Body of pancreas (tissue), 4 donors: Measurements from ENCODE around the gene PCNT. TPM values are rescaled to one million over a fixed set of nuclear protein-coding genes. Genes with fewer than 3 reads are reported as not detected.

Experiments
- ATAC-seq: fragments of 150-250 bp; one replicate; pipeline ENCODE4 v1.9.1; 2016
- DNase-seq, 4 donors: peaks; one replicate each; pipeline ENCODE4 v3.0.0-alpha.2; 2019
- H3K27ac ChIP-seq, 4 donors: fragments of 200-600 bp; sonication (generic); 1 replicate in 3 of 4; 2 replicates in 1 of 4; pipeline versions ENCODE4 v1.5.1 to v1.6.1; 2016 to 2019; ENCODE audit warnings: mild to moderate bottlenecking in 1 of 4, mixed read lengths in 1 of 4, moderate library complexity in 1 of 4
- H3K27me3 ChIP-seq, 2 donors: fragments of 200-600 bp; sonication (generic); one replicate each; pipeline ENCODE4 v1.6.0; 2016; ENCODE audit warnings: mild to moderate bottlenecking in 1 of 2
- H3K36me3 ChIP-seq, 2 donors: fragments of 200-600 bp; sonication (generic); replicated peaks in 1 of 2; 2 replicates each; pipeline ENCODE4 v1.5.1; 2016; ENCODE audit warnings: low read depth in 2 of 2; ENCODE audit not compliant: insufficient read depth in 1 of 2
- H3K4me1 ChIP-seq: fragments of 200-600 bp; sonication (generic); one replicate; pipeline ENCODE4 v1.6.0; 2016
- H3K4me3 ChIP-seq, 2 donors: fragments of 200-600 bp; sonication (generic); 1 replicate in 1 of 2; 2 replicates in 1 of 2; pipeline ENCODE4 v1.5.1; 2016 to 2019
- H3K9me3 ChIP-seq, 3 donors: fragments of 200-600 bp; sonication (generic); 1 replicate in 2 of 3; 2 replicates in 1 of 3; pipeline ENCODE4 v1.5.1; 2016
- POLR2A ChIP-seq, 3 donors: fragments of 450-650 bp; IDR thresholded peaks; one replicate each; pipeline ENCODE4 v1.6.1; 2016; ENCODE audit warnings: antibody characterized with exemption in 3 of 3, mild to moderate bottlenecking in 2 of 3
- WGBS, 2 donors: methylation state at CpG; one replicate each; pipeline ENCODE4 v1.1.5; 2017; 5-methylcytosine and 5-hydroxymethylcytosine counted together
- intact Hi-C: fragments of 100-400 bp; cut with DNase I; formaldehyde crosslinking; loops from one replicate; pipeline ENCODE4 v1.15.1; 2023
- total RNA-seq, 2 donors: library from RNA; depleted of rRNA; stranded (reverse); fragments of >200 nt; gene quantifications; one replicate each; pipeline ENCODE4 v1.1.0, GENCODE V29; 2016
- TF ChIP-seq, protein P1 (sequence below), 7 experiments: fragments of 450-650 bp in 4 of 7; fragments of 200-600 bp in 3 of 7; sonication (generic) in 3 of 7; IDR thresholded peaks; one replicate each; pipeline ENCODE4 v1.5.1; 2016 to 2019; ENCODE audit warnings: antibody characterized with exemption in 7 of 7

PCNT gene
- total RNA-seq, 2 donors from 2014 or later: 11.9 to 28.0 TPM

- ATAC-seq: no peak
- peaks cover 0 to 3% of the 10 kb centered on the region in 2 donors for H3K36me3 ChIP-seq
- WGBS, 2 donors: 93 to 96% methylated on average over 22 to 25 of the region's 25 CpGs
- no peaks in the 10 kb centered on the region for H3K4me1 ChIP-seq
- intact Hi-C loops: no loop called here
- TF ChIP-seq, protein P1, sequence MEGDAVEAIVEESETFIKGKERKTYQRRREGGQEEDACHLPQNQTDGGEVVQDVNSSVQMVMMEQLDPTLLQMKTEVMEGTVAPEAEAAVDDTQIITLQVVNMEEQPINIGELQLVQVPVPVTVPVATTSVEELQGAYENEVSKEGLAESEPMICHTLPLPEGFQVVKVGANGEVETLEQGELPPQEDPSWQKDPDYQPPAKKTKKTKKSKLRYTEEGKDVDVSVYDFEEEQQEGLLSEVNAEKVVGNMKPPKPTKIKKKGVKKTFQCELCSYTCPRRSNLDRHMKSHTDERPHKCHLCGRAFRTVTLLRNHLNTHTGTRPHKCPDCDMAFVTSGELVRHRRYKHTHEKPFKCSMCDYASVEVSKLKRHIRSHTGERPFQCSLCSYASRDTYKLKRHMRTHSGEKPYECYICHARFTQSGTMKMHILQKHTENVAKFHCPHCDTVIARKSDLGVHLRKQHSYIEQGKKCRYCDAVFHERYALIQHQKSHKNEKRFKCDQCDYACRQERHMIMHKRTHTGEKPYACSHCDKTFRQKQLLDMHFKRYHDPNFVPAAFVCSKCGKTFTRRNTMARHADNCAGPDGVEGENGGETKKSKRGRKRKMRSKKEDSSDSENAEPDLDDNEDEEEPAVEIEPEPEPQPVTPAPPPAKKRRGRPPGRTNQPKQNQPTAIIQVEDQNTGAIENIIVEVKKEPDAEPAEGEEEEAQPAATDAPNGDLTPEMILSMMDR (IDR thresholded peaks at IDR 0.05): no peak
- no peak for TF ChIP-seq POLR2A (IDR thresholded peaks at IDR 0.05)
- H3K9me3 ChIP-seq: no peaks in the 10 kb centered on the region
- H3K27me3 ChIP-seq: no peaks in the 10 kb centered on the region
- DNase-seq: no peak
- H3K27ac ChIP-seq: no peak overlapping the region
- no peak overlapping the region for H3K4me3 ChIP-seq
Observed at GRCh38 chr21:46418265-46418946, 94.5 kb downstream of the PCNT start.

DNA sequence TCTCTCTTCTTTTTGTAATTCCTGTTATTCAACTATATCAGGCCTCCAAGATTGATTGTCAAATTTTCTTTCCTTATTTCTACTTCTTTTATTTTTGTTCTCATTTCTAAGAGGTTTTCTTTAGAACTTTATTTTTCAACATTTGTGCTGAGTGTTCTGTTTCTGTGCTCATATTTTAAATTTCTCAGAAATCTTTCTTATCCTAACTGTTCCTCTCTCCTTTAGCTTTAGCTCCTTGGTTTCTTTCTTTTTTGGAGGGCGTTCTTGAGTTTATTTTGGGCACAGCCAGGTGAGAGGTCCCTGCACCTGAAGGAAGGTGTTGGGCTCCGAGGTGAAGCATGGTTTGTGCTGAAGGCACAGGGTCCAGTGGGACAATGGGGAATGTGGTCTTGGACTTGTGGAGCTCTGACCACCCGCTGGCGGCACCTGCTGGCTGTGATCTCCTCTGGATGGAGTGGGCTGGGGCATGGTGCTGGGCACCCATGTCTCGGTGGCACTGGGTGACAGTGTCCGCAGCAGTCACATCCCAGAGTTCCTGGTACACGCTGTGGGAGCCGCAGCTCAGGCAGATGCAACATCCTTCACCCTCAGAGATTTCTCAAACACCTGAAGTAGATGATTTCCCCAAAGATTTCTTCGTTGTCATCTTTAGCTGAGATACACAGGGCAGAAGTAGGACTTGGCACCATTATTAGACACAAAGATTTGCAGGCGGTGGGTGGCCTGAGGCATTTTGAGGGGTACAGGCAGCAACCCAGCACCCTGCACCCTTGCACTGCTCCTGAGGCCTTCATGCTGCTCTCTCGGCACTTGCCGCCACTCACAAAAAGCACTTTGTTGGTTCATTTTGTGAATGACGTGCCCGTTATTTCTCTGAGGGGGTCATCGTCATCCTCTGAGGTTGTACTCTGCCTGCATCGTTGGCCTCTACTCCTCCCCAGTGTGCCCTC, 96.6 kb downstream of the PCNT start:
- Histone ChIP-seq H3K4me1 (no peaks in the 10 kb centered on the region), H3K9me3 (no peaks in the 10 kb centered on the region), H3K27ac (no peak overlapping the region), H3K4me3 (no peak overlapping the region), H3K27me3 (no peaks in the 10 kb centered on the region), H3K36me3 (peaks cover 0 to 3% of the 10 kb centered on the region in 2 donors)
- intact Hi-C loops: no loop called here
- ATAC-seq: no peak
- 91 to 94% methylated on average over 14 to 16 of the region's 16 CpGs for WGBS, 2 donors
- DNase-seq: no peak
- TF ChIP-seq POLR2A (IDR thresholded peaks at IDR 0.05): no peak
- TF ChIP-seq, protein P1 (IDR thresholded peaks at IDR 0.05): no peak

GRCh38 chr21:46421191-46421750, 97.3 kb downstream of the PCNT start:
- whole genome bisulfite sequencing, 2 donors: 88 to 94% methylated on average over 21 to 23 of the region's 23 CpGs
- DNase-seq (no peak), ATAC-seq (no peak)
- Histone ChIP-seq H3K36me3 (peaks cover 0 to 3% of the 10 kb centered on the region in 2 donors), H3K9me3 (no peaks in the 10 kb centered on the region), H3K4me3 (no peak overlapping the region), H3K4me1 (no peaks in the 10 kb centered on the region), H3K27ac (no peak overlapping the region), H3K27me3 (no peaks in the 10 kb centered on the region)
- intact Hi-C loops: no loop called here
- TF ChIP-seq POLR2A (IDR thresholded peaks at IDR 0.05): no peak
- TF ChIP-seq, protein P1 (IDR thresholded peaks at IDR 0.05): no peak

DNA sequence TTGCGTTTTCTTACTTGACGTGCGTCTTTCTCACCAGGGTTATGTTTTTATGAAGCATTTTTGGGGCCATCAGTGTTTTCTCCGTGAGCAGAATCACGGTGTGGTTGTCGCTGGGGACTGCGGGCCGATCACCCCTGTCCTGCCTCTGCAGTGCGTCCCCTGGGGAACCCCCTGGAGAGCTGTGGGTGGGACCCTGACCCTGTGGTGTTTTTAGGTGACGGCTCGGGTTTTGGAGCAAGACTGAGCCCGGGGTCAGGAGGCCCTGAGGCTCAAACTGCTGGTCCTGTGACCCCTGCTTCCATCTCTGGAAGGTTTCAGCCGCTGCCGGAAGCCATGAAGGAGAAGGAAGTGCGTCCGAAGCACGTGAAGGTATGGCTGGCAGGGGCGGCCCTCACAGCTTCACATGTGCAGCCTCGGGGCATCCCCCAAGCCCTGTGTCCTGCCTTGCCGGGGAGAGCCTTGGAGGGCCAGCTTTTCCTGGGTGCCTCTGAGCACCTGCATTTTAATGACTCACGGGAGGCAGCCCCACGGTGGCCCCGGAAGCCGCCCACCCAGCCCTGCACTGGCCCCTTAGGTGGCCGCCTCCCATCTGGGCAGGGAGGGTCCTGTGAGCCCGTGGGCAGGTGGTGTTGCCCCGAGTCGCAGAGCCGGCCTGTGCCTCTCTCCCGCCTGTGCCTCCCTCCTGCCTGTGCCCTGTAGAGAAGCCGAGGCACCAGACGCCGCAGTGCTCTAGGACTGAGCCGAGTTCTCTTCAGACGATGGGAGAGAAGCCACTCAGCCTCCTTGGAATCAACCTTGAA, 98.0 kb downstream of the PCNT start:
- H3K4me1 ChIP-seq: no peaks in the 10 kb centered on the region
- WGBS, 2 donors: 94 to 95% methylated on average over 6 to 34 of the region's 35 CpGs
- H3K9me3 ChIP-seq: no peaks in the 10 kb centered on the region
- ATAC-seq (no peak), DNase-seq (no peak)
- H3K36me3 ChIP-seq: no peaks in the 10 kb centered on the region
- H3K4me3 ChIP-seq: no peak overlapping the region
- H3K27me3 ChIP-seq: no peaks in the 10 kb centered on the region
- TF ChIP-seq, protein P1 (IDR thresholded peaks at IDR 0.05): no peak
- no peak for TF ChIP-seq POLR2A (IDR thresholded peaks at IDR 0.05)
- no peak overlapping the region for H3K27ac ChIP-seq
- intact Hi-C loops: no loop called here
